Mesothelial cell of epicardium (in vitro differentiated cells): ENCODE data around the gene PTH2R. TPM values are rescaled to one million over a fixed set of nuclear protein-coding genes. Genes with fewer than 3 reads are reported as not detected.
"Not testable (repeated sequence)": the region's sequence is repeated elsewhere in the genome, so short reads cannot be mapped to it uniquely, and the experiment has no call there.

Experiments
- DNase-seq, 2 experiments: peaks; one replicate each; pipeline ENCODE4 v3.0.0; 2021; ENCODE audit warnings: low spot score in 2 of 2; ENCODE audit not compliant: unreplicated experiment in 2 of 2
- H3K27ac Mint-ChIP-seq: 2 replicates; pipeline ENCODE4 v1.8.0; 2021; ENCODE audit warnings: mixed read lengths
- H3K27me3 Mint-ChIP-seq: 2 replicates; pipeline ENCODE4 v1.8.0; 2021; ENCODE audit warnings: low read depth, mixed read lengths
- H3K36me3 Mint-ChIP-seq: 2 replicates; pipeline ENCODE4 v1.8.0; 2021; ENCODE audit warnings: mixed read lengths
- H3K4me1 Mint-ChIP-seq: 2 replicates; pipeline ENCODE4 v1.8.0; 2021; ENCODE audit warnings: mixed read lengths
- H3K4me3 Mint-ChIP-seq: 2 replicates; pipeline ENCODE4 v1.8.0; 2021; ENCODE audit warnings: mild to moderate bottlenecking, moderate library complexity, mixed read lengths
- H3K9me3 Mint-ChIP-seq: 2 replicates; pipeline ENCODE4 v1.8.0; 2021; ENCODE audit warnings: mixed read lengths
- CTCF ChIP-seq: fragments of 200-600 bp; sonication (generic); IDR thresholded peaks from one replicate; pipeline ENCODE4 v1.5.0; 2021; ENCODE audit warnings: antibody characterized with exemption; ENCODE audit not compliant: unreplicated experiment
- total RNA-seq: library from RNA; stranded (reverse); gene quantifications from 3 replicates; pipeline ENCODE4 v1.2.1, GENCODE V29; 2021

PTH2R gene
- total RNA-seq, 1 donor from 2014 or later = not detected

- no peaks in the 10 kb centered on the region for H3K9me3 Mint-ChIP-seq
- no peak overlapping the region for H3K27ac Mint-ChIP-seq
- no peaks in the 10 kb centered on the region for H3K4me1 Mint-ChIP-seq
- no peak for DNase-seq
- H3K27me3 Mint-ChIP-seq = peaks cover 28% of the 10 kb centered on the region
- no peak overlapping the region for H3K4me3 Mint-ChIP-seq
- H3K36me3 Mint-ChIP-seq = no peaks in the 10 kb centered on the region
- no peak for TF ChIP-seq CTCF
These were observed 34.1 kb downstream of the PTH2R start for GRCh38 chr2:208440716-208441115.

- no peak for TF ChIP-seq CTCF
- Mint-ChIP-seq H3K9me3 (no peaks in the 10 kb centered on the region), H3K4me1 (no peaks in the 10 kb centered on the region), H3K27me3 (peaks cover 17% of the 10 kb centered on the region), H3K36me3 (no peaks in the 10 kb centered on the region), H3K27ac (no peak overlapping the region), H3K4me3 (no peak overlapping the region)
- no peak for DNase-seq
These were observed 35.4 kb downstream of the PTH2R start for GRCh38 chr2:208441951-208442350.

GRCh38 chr2:208447447-208447846 is 40.9 kb downstream of the PTH2R start:
- not testable (repeated sequence) for H3K4me1 Mint-ChIP-seq, H3K27ac Mint-ChIP-seq, H3K9me3 Mint-ChIP-seq, H3K4me3 Mint-ChIP-seq, H3K27me3 Mint-ChIP-seq, H3K36me3 Mint-ChIP-seq, DNase-seq

GRCh38 chr2:208451061-208451460 is 44.5 kb downstream of the PTH2R start:
- Mint-ChIP-seq H3K36me3 (no peaks in the 10 kb centered on the region), H3K4me3 (no peak overlapping the region)
- no peak for DNase-seq

GRCh38 chr2:208454861-208455260 is 48.3 kb downstream of the PTH2R start:
- no peak overlapping the region for H3K4me3 Mint-ChIP-seq
- peaks cover 5% of the 10 kb centered on the region for H3K9me3 Mint-ChIP-seq
- no peaks in the 10 kb centered on the region for H3K36me3 Mint-ChIP-seq
- H3K27ac Mint-ChIP-seq = no peak overlapping the region
- H3K4me1 Mint-ChIP-seq = peaks cover 5% of the 10 kb centered on the region
- no peak for DNase-seq
- no peak for TF ChIP-seq CTCF
- H3K27me3 Mint-ChIP-seq = peaks cover 12% of the 10 kb centered on the region

More at GRCh38 chr2:208451061-208451460, 44.5 kb downstream of the PTH2R start:
- Mint-ChIP-seq H3K9me3 (no peaks in the 10 kb centered on the region), H3K4me1 (peaks cover 5% of the 10 kb centered on the region), H3K27me3 (peaks cover 6% of the 10 kb centered on the region), H3K27ac (no peak overlapping the region)
- no peak for TF ChIP-seq CTCF

- TF ChIP-seq CTCF = no peak
- peaks cover 2% of the 10 kb centered on the region for H3K27me3 Mint-ChIP-seq
- H3K4me3 Mint-ChIP-seq = no peak overlapping the region
- H3K9me3 Mint-ChIP-seq = peaks cover 2% of the 10 kb centered on the region
- no peak overlapping the region for H3K27ac Mint-ChIP-seq
- H3K36me3 Mint-ChIP-seq = no peaks in the 10 kb centered on the region
- H3K4me1 Mint-ChIP-seq = peaks cover 7% of the 10 kb centered on the region
- DNase-seq = no peak
These were observed 57.1 kb downstream of the PTH2R start for GRCh38 chr2:208463721-208464120.
